Neural progenitor cell (in vitro differentiated cells): ENCODE results near the gene CDC42EP1. TPM values are rescaled to one million over a fixed set of nuclear protein-coding genes. Genes with fewer than 3 reads are reported as not detected.
"Not testable (repeated sequence)": the region's sequence is repeated elsewhere in the genome, so short reads cannot be mapped to it uniquely, and the experiment has no call there.

Experiments
- DNase-seq: peaks from one replicate; pipeline ENCODE4 v3.0.0-alpha.2; 2016; ENCODE audit warnings: low spot score
- H2AFZ ChIP-seq: fragments of 200-600 bp; sonication (generic); replicated peaks from 2 replicates; pipeline ENCODE4 v1.6.1; 2016; ENCODE audit warnings: antibody characterized with exemption
- H3F3A ChIP-seq: fragments of 200-600 bp; sonication (generic); 2 replicates; pipeline ENCODE4 v1.6.1; 2016; ENCODE audit warnings: antibody characterized with exemption, low read depth
- H3K27ac ChIP-seq: fragments of 200-600 bp; sonication (generic); 2 replicates; pipeline ENCODE4 v1.5.1; 2016; ENCODE audit warnings: mild to moderate bottlenecking
- H3K27me3 ChIP-seq: fragments of 200-600 bp; sonication (generic); 2 replicates; pipeline ENCODE4 v1.6.1; 2016; ENCODE audit warnings: mild to moderate bottlenecking, moderate library complexity
- H3K36me3 ChIP-seq: fragments of 200-600 bp; sonication (generic); 2 replicates; pipeline ENCODE4 v1.5.1; 2016
- H3K4me1 ChIP-seq: fragments of 200-600 bp; sonication (generic); 2 replicates; pipeline ENCODE4 v1.6.1; 2016; ENCODE audit warnings: mixed run types
- H3K4me2 ChIP-seq: fragments of 200-600 bp; sonication (generic); 2 replicates; pipeline ENCODE4 v1.6.1; 2016
- H3K4me3 ChIP-seq: fragments of 200-600 bp; sonication (generic); 2 replicates; pipeline ENCODE4 v1.5.1; 2016
- H3K79me2 ChIP-seq: fragments of 200-600 bp; sonication (generic); 2 replicates; pipeline ENCODE4 v1.6.1; 2016; ENCODE audit warnings: low read depth
- H3K9ac ChIP-seq: fragments of 200-600 bp; sonication (generic); 2 replicates; pipeline ENCODE4 v1.6.1; 2016
- H3K9me3 ChIP-seq: fragments of 200-600 bp; sonication (generic); 2 replicates; pipeline ENCODE4 v1.5.1; 2016; ENCODE audit warnings: low read depth
- H4K20me1 ChIP-seq: fragments of 200-600 bp; sonication (generic); 2 replicates; pipeline ENCODE4 v1.6.1; 2016; ENCODE audit warnings: low read depth
- H3K27ac Mint-ChIP-seq: 3 replicates; pipeline ENCODE4 v1.8.0; 2021; ENCODE audit warnings: mixed read lengths
- H3K27me3 Mint-ChIP-seq: 2 replicates; pipeline ENCODE4 v1.8.0; 2022; ENCODE audit warnings: low read depth, mild to moderate bottlenecking, inconsistent platforms, moderate library complexity, mixed read lengths; ENCODE audit not compliant: insufficient read depth
- H3K36me3 Mint-ChIP-seq: 3 replicates; pipeline ENCODE4 v1.8.0; 2021; ENCODE audit warnings: mixed read lengths
- H3K4me1 Mint-ChIP-seq: 3 replicates; pipeline ENCODE4 v1.8.0; 2021; ENCODE audit warnings: mixed read lengths
- H3K4me3 Mint-ChIP-seq: 3 replicates; pipeline ENCODE4 v1.8.0; 2021; ENCODE audit warnings: mild to moderate bottlenecking, moderate library complexity, mixed read lengths
- H3K9me3 Mint-ChIP-seq: 3 replicates; pipeline ENCODE4 v1.8.0; 2020; ENCODE audit warnings: mixed read lengths
- EZH2 ChIP-seq: fragments of 200-600 bp; sonication (generic); IDR thresholded peaks from 2 replicates; pipeline ENCODE4 v1.6.1; 2017; ENCODE audit warnings: antibody characterized with exemption, mild to moderate bottlenecking, moderate library complexity
- EZH2phosphoT487 ChIP-seq: fragments of 200-600 bp; sonication (generic); IDR thresholded peaks from 2 replicates; pipeline ENCODE4 v1.6.1; 2017; ENCODE audit warnings: antibody characterized with exemption
- total RNA-seq: library from RNA; depleted of rRNA; stranded (reverse); fragments of >200 nt; gene quantifications from 2 replicates; pipeline ENCODE4 v1.2.3, GENCODE V29; 2015; ENCODE audit warnings: low replicate concordance
- TF ChIP-seq, protein P1 (sequence below): fragments of 200-600 bp; sonication (generic); IDR thresholded peaks from 2 replicates; pipeline ENCODE4 v1.5.1; 2017; ENCODE audit warnings: antibody characterized with exemption, mild to moderate bottlenecking

The CDC42EP1 gene
- total RNA-seq, 1 donor from 2014 or later: 0.84 TPM

DNA sequence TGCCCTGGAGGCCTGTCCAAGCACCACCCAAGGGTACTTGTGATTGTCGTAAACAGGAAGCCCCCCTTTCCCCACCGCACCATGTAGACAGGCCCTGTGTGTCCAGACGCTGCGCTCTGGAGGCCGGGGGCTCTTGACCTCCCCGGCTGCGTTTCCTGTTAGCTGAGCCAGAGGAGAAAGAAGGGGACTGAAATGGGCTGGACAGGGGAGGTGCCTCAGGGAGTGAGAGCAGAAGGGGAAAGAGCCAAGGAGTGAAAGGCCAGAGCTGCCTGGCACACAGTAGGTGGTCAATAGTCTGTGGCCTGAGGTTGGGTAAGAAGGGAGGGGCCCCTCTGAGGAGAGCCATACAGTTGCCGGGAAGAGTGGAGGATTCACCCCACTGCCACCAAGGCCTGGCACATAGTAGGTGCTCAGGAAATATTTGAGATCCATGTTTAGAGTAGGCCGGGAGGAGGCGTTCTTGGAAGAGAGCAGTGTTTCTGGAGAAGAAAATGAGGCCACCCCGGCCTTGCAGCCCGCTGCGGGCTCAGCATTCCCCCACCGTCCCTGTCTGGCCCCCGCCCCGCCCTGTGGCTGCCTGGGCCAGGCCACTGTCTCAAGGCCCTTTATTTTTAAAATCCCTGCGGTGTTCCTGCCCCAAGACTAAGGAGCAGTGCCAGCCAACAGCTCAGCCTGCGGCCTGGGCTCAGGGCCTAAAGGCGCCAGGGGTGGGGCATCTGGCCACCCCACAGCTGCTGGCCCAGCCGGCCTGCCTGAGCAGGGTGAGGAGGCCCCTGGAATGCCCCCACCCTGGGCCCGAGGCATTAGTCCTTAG lies 13.6 kb upstream of the CDC42EP1 start:
- Histone ChIP-seq H3K4me1 (peaks cover 39% of the 10 kb centered on the region), H3K27ac (peak overlapping the region; percentile 56), H3K27me3 (no peaks in the 10 kb centered on the region), H3K4me3 (peak overlapping the region; percentile 12), H2AFZ (peak overlapping the region; percentile 85), H3K79me2 (no peaks in the 10 kb centered on the region), H3K9me3 (no peaks in the 10 kb centered on the region), H3K9ac (no peak overlapping the region), H3K4me2 (peak overlapping the region; percentile 65), H4K20me1 (no peaks in the 10 kb centered on the region), H3F3A (peaks cover 51% of the 10 kb centered on the region), H3K36me3 (no peaks in the 10 kb centered on the region)
- Mint-ChIP-seq H3K4me3 (peak overlapping the region; percentile 65), H3K27me3 (peaks cover 8% of the 10 kb centered on the region), H3K9me3 (no peaks in the 10 kb centered on the region), H3K4me1 (peaks cover 43% of the 10 kb centered on the region), H3K36me3 (no peaks in the 10 kb centered on the region), H3K27ac (peak overlapping the region; percentile 83)
- TF ChIP-seq EZH2phosphoT487 (no peak), EZH2 (no peak)
- TF ChIP-seq, protein P1, sequence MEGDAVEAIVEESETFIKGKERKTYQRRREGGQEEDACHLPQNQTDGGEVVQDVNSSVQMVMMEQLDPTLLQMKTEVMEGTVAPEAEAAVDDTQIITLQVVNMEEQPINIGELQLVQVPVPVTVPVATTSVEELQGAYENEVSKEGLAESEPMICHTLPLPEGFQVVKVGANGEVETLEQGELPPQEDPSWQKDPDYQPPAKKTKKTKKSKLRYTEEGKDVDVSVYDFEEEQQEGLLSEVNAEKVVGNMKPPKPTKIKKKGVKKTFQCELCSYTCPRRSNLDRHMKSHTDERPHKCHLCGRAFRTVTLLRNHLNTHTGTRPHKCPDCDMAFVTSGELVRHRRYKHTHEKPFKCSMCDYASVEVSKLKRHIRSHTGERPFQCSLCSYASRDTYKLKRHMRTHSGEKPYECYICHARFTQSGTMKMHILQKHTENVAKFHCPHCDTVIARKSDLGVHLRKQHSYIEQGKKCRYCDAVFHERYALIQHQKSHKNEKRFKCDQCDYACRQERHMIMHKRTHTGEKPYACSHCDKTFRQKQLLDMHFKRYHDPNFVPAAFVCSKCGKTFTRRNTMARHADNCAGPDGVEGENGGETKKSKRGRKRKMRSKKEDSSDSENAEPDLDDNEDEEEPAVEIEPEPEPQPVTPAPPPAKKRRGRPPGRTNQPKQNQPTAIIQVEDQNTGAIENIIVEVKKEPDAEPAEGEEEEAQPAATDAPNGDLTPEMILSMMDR: no peak
- peak; percentile 70 for DNase-seq

DNA sequence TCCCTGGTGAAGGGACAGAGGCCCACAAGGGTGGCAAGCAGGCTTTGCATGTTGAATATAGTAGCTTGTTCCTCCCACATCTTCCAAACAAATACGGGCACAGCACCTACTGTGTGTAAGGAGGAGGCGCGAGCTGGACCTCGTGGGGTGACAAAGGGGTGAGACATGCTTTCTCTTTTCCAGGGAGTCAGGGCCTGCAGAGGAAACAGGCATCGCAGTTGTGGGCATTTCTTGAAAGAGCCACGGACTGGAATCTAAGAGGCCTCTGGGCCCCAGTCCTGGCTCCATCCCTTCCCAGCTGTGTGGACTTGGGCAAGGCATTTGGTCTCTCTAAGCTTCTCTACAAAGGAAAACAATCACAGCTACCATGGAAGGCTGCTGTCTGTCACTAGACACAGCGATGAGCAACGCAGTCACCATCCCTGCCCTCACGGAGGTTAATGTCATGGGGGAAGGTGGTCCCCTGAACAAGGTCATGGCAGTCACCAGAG lies 13.0 kb upstream of the CDC42EP1 start:
- Histone ChIP-seq H3K4me2 (no peak overlapping the region), H3K27me3 (no peaks in the 10 kb centered on the region), H3K36me3 (no peaks in the 10 kb centered on the region), H3K9ac (no peak overlapping the region), H3K4me3 (no peak overlapping the region), H3F3A (peaks cover 57% of the 10 kb centered on the region), H4K20me1 (no peaks in the 10 kb centered on the region), H3K4me1 (peaks cover 45% of the 10 kb centered on the region), H3K9me3 (no peaks in the 10 kb centered on the region), H3K27ac (no peak overlapping the region), H2AFZ (no peak overlapping the region), H3K79me2 (no peaks in the 10 kb centered on the region)
- peaks cover 8% of the 10 kb centered on the region for H3K27me3 Mint-ChIP-seq
- no peak for DNase-seq
- no peaks in the 10 kb centered on the region for H3K9me3 Mint-ChIP-seq
- H3K4me3 Mint-ChIP-seq: no peak overlapping the region
- no peaks in the 10 kb centered on the region for H3K36me3 Mint-ChIP-seq
- TF ChIP-seq, protein P1: no peak
- TF ChIP-seq EZH2phosphoT487 (no peak), EZH2 (no peak)
- peak overlapping the region; percentile 91 for H3K27ac Mint-ChIP-seq
- peaks cover 44% of the 10 kb centered on the region for H3K4me1 Mint-ChIP-seq

DNA sequence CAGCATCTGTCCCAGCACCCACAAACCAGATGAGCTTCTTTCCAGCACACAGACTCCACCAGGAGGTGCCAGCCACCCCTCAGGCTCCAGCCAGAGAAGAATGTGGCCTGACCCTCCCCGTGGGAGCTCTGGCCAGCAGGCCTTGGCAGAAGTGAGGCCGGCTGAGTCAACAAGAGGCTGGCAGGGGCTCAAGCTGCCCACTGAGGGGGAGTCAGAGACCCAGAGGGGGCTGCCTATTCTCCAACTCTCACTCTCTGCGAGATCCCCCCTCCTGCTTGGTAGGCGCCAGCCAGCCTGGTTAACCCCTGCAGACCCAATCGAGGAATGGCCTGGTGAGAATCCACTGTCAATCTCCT lies 10.6 kb upstream of the CDC42EP1 start:
- H3K4me3 Mint-ChIP-seq: no peak overlapping the region
- peak overlapping the region; percentile 82 for H3K27ac Mint-ChIP-seq
- peaks cover 64% of the 10 kb centered on the region for H3F3A ChIP-seq
- H3K36me3 ChIP-seq: no peaks in the 10 kb centered on the region
- H4K20me1 ChIP-seq: no peaks in the 10 kb centered on the region
- no peaks in the 10 kb centered on the region for H3K9me3 Mint-ChIP-seq
- no peak overlapping the region for H3K9ac ChIP-seq
- peaks cover 55% of the 10 kb centered on the region for H3K4me1 Mint-ChIP-seq
- H3K4me1 ChIP-seq: peaks cover 54% of the 10 kb centered on the region
- H3K27me3 ChIP-seq: no peaks in the 10 kb centered on the region
- no peaks in the 10 kb centered on the region for H3K9me3 ChIP-seq
- no peaks in the 10 kb centered on the region for H3K36me3 Mint-ChIP-seq
- TF ChIP-seq, protein P1: peak; percentile 15
- TF ChIP-seq EZH2phosphoT487: no peak
- H3K27ac ChIP-seq: no peak overlapping the region
- peak overlapping the region; percentile 29 for H2AFZ ChIP-seq
- no peak overlapping the region for H3K4me3 ChIP-seq
- peak; percentile 40 for DNase-seq
- H3K4me2 ChIP-seq: no peak overlapping the region
- H3K27me3 Mint-ChIP-seq: peaks cover 5% of the 10 kb centered on the region
- H3K79me2 ChIP-seq: no peaks in the 10 kb centered on the region

DNA sequence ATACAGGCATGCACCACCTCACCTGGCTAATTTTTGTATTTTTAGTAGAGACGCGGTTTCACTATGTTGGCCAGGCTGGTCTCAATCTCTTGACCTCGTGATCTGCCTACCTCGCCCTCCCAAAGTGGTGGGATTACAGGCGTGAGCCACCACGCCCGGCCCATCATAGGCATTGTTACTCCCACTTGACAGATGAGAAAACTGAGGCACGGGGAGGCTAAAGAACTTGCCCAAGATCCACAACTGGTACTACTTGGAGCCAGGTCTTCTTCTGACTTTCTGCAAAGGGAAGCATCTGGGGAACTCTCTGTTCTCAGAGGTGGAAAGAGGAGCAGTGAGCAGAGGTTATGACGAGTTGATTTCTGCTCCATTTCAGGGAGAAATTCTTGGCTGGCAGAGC lies 9.4 kb upstream of the CDC42EP1 start:
- H3K4me1 ChIP-seq: peaks cover 47% of the 10 kb centered on the region
- H3K27me3 Mint-ChIP-seq, H3K9me3 ChIP-seq, H3K36me3 ChIP-seq, H3K4me2 ChIP-seq, H3K27me3 ChIP-seq, H3K9me3 Mint-ChIP-seq, H4K20me1 ChIP-seq, H3K27ac ChIP-seq, H3K4me3 ChIP-seq, H2AFZ ChIP-seq, H3K9ac ChIP-seq, DNase-seq, H3K79me2 ChIP-seq, H3K36me3 Mint-ChIP-seq: not testable (repeated sequence)
- peaks cover 55% of the 10 kb centered on the region for H3F3A ChIP-seq
- peak overlapping the region; percentile 15 for H3K4me3 Mint-ChIP-seq
- H3K4me1 Mint-ChIP-seq: peaks cover 53% of the 10 kb centered on the region
- peak overlapping the region; percentile 30 for H3K27ac Mint-ChIP-seq
